Measurements from ENCODE around the gene TTLL4.

The TTLL4 gene

GRCh38 chr2:218732761-218733158, 22.1 kb downstream of the TTLL4 start:
- H3K9ac ChIP-seq (ENCODE audit: low read length) = no peak overlapping the region
- H3K79me2 ChIP-seq (ENCODE audit: insufficient read depth, low read length) = no peaks in the 10 kb centered on the region
- no peaks in the 10 kb centered on the region for H3F3A ChIP-seq (ENCODE audit: insufficient read depth, low read length)
- H3K4me1 ChIP-seq (ENCODE audit: insufficient read depth, low read length, severe bottlenecking) = no peaks in the 10 kb centered on the region
- peaks cover 41% of the 10 kb centered on the region for H3K36me3 ChIP-seq (ENCODE audit: insufficient read depth, low read length)
- no peaks in the 10 kb centered on the region for H4K20me1 ChIP-seq (ENCODE audit: insufficient read depth, low read length)
- no peak overlapping the region for H3K27ac ChIP-seq (ENCODE audit: low read depth, low read length, poor library complexity, severe bottlenecking)
- no peak overlapping the region for H2AFZ ChIP-seq (ENCODE audit: low read length)
- no peaks in the 10 kb centered on the region for H3K9me2 ChIP-seq (ENCODE audit: low read depth, low read length)
- TF ChIP-seq CTCF (IDR thresholded peaks at IDR 0.05; ENCODE audit: low read length) (no peak), EZH2 (IDR thresholded peaks at IDR 0.05; ENCODE audit: borderline replicate concordance, low read length) (no peak)
- H3K9me3 ChIP-seq (ENCODE audit: low read length) = no peaks in the 10 kb centered on the region
- H3K4me2 ChIP-seq (ENCODE audit: low read length) = no peak overlapping the region
- H3K27me3 ChIP-seq (ENCODE audit: insufficient read depth, low read length) = no peaks in the 10 kb centered on the region
- no peak overlapping the region for H3K4me3 ChIP-seq (ENCODE audit: low read depth, low read length, poor library complexity, severe bottlenecking)

GRCh38 chr2:218733171-218734021, 22.8 kb downstream of the TTLL4 start:
- H3K27ac ChIP-seq (ENCODE audit: low read depth, low read length, poor library complexity, severe bottlenecking) = no peak overlapping the region

GRCh38 chr2:218734190-218734975, 23.7 kb downstream of the TTLL4 start:
- H3F3A ChIP-seq (ENCODE audit: insufficient read depth, low read length) = no peaks in the 10 kb centered on the region
- no peaks in the 10 kb centered on the region for H3K27me3 ChIP-seq (ENCODE audit: insufficient read depth, low read length)
- H3K27ac ChIP-seq (ENCODE audit: low read depth, low read length, poor library complexity, severe bottlenecking) = no peak overlapping the region
- no peaks in the 10 kb centered on the region for H3K9me3 ChIP-seq (ENCODE audit: low read length)
- no peak overlapping the region for H3K4me3 ChIP-seq (ENCODE audit: low read depth, low read length, poor library complexity, severe bottlenecking)
- no peak overlapping the region for H2AFZ ChIP-seq (ENCODE audit: low read length)
- H4K20me1 ChIP-seq (ENCODE audit: insufficient read depth, low read length) = no peaks in the 10 kb centered on the region
- no peaks in the 10 kb centered on the region for H3K79me2 ChIP-seq (ENCODE audit: insufficient read depth, low read length)
- H3K9ac ChIP-seq (ENCODE audit: low read length) = no peak overlapping the region
- H3K4me1 ChIP-seq (ENCODE audit: insufficient read depth, low read length, severe bottlenecking) = no peaks in the 10 kb centered on the region
- peaks cover 50% of the 10 kb centered on the region for H3K36me3 ChIP-seq (ENCODE audit: insufficient read depth, low read length)
- no peak overlapping the region for H3K4me2 ChIP-seq (ENCODE audit: low read length)
- H3K9me2 ChIP-seq (ENCODE audit: low read depth, low read length) = no peaks in the 10 kb centered on the region
- TF ChIP-seq CTCF (IDR thresholded peaks at IDR 0.05; ENCODE audit: low read length) (no peak), EZH2 (IDR thresholded peaks at IDR 0.05; ENCODE audit: borderline replicate concordance, low read length) (no peak)

More at GRCh38 chr2:218733171-218734021, 22.8 kb downstream of the TTLL4 start:
- Histone ChIP-seq H3K9ac (ENCODE audit: low read length) (no peak overlapping the region), H3K79me2 (ENCODE audit: insufficient read depth, low read length) (no peaks in the 10 kb centered on the region), H3K9me3 (ENCODE audit: low read length) (no peaks in the 10 kb centered on the region), H4K20me1 (ENCODE audit: insufficient read depth, low read length) (no peaks in the 10 kb centered on the region), H3K9me2 (ENCODE audit: low read depth, low read length) (no peaks in the 10 kb centered on the region), H3K4me1 (ENCODE audit: insufficient read depth, low read length, severe bottlenecking) (no peaks in the 10 kb centered on the region), H3K27me3 (ENCODE audit: insufficient read depth, low read length) (no peaks in the 10 kb centered on the region), H3K4me2 (ENCODE audit: low read length) (no peak overlapping the region), H2AFZ (ENCODE audit: low read length) (no peak overlapping the region), H3F3A (ENCODE audit: insufficient read depth, low read length) (no peaks in the 10 kb centered on the region), H3K4me3 (ENCODE audit: low read depth, low read length, poor library complexity, severe bottlenecking) (no peak overlapping the region), H3K36me3 (ENCODE audit: insufficient read depth, low read length) (peaks cover 45% of the 10 kb centered on the region)
- no peak for TF ChIP-seq EZH2 (IDR thresholded peaks at IDR 0.05; ENCODE audit: borderline replicate concordance, low read length)
- no peak for TF ChIP-seq CTCF (IDR thresholded peaks at IDR 0.05; ENCODE audit: low read length)
